Measurements from ENCODE around the gene TSHZ2.

The TSHZ2 gene

GRCh38 chr20:53379014-53379832 is 407.1 kb downstream of the TSHZ2 start:
- Histone ChIP-seq H3K27ac (no peak overlapping the region), H3K36me3 (replicated peaks) (no peaks in the 10 kb centered on the region), H3K27me3 (replicated peaks) (no peaks in the 10 kb centered on the region), H3K4me3 (ENCODE audit: low read depth, low read length) (no peak overlapping the region)
- TF ChIP-seq CTCF (IDR thresholded peaks at IDR 0.05; ENCODE audit: low read depth, low read length, missing control alignments), result no peak
- in situ Hi-C loops (cut with HindIII; ENCODE audit: low pct_ligation_motif_present, low sequenced_read_pairs), result no loop called here
- DNase-seq, result no peak

GRCh38 chr20:53379833-53380120 is 407.6 kb downstream of the TSHZ2 start:
- DNase-seq, result no peak
- no peaks in the 10 kb centered on the region for H3K36me3 ChIP-seq (replicated peaks)
- H3K4me3 ChIP-seq (ENCODE audit: low read depth, low read length), result no peak overlapping the region
- TF ChIP-seq CTCF (IDR thresholded peaks at IDR 0.05; ENCODE audit: low read depth, low read length, missing control alignments), result no peak
- no peaks in the 10 kb centered on the region for H3K27me3 ChIP-seq (replicated peaks)
- H3K27ac ChIP-seq, result no peak overlapping the region
- in situ Hi-C loops (cut with HindIII; ENCODE audit: low pct_ligation_motif_present, low sequenced_read_pairs), result no loop called here

GRCh38 chr20:53381568-53382262 is 409.6 kb downstream of the TSHZ2 start:
- DNase-seq, result no peak
- in situ Hi-C loops (cut with HindIII; ENCODE audit: low pct_ligation_motif_present, low sequenced_read_pairs), result no loop called here
- H3K4me3 ChIP-seq (ENCODE audit: low read depth, low read length), result no peak overlapping the region
- H3K27me3 ChIP-seq (replicated peaks), result no peaks in the 10 kb centered on the region
- no peak overlapping the region for H3K27ac ChIP-seq
- no peak for TF ChIP-seq CTCF (IDR thresholded peaks at IDR 0.05; ENCODE audit: low read depth, low read length, missing control alignments)
- H3K36me3 ChIP-seq (replicated peaks), result no peaks in the 10 kb centered on the region

GRCh38 chr20:53382263-53382844 is 410.2 kb downstream of the TSHZ2 start:
- no peak overlapping the region for H3K4me3 ChIP-seq (ENCODE audit: low read depth, low read length)
- no peaks in the 10 kb centered on the region for H3K36me3 ChIP-seq (replicated peaks)
- in situ Hi-C loops (cut with HindIII; ENCODE audit: low pct_ligation_motif_present, low sequenced_read_pairs), result no loop called here
- no peak for DNase-seq
- no peak overlapping the region for H3K27ac ChIP-seq
- no peaks in the 10 kb centered on the region for H3K27me3 ChIP-seq (replicated peaks)
- no peak for TF ChIP-seq CTCF (IDR thresholded peaks at IDR 0.05; ENCODE audit: low read depth, low read length, missing control alignments)

- in situ Hi-C loops (cut with HindIII; ENCODE audit: low pct_ligation_motif_present, low sequenced_read_pairs), result no loop called here
- DNase-seq, result no peak
- no peak overlapping the region for H3K27ac ChIP-seq
- no peaks in the 10 kb centered on the region for H3K27me3 ChIP-seq (replicated peaks)
- H3K4me3 ChIP-seq (ENCODE audit: low read depth, low read length), result no peak overlapping the region
- TF ChIP-seq CTCF (IDR thresholded peaks at IDR 0.05; ENCODE audit: low read depth, low read length, missing control alignments), result no peak
- H3K36me3 ChIP-seq (replicated peaks), result no peaks in the 10 kb centered on the region
These were observed 411.8 kb downstream of the TSHZ2 start for GRCh38 chr20:53383916-53384315.
